ENCODE data around the gene SPDYE18.
"Not testable (repeated sequence)": the region's sequence is repeated elsewhere in the genome, so short reads cannot be mapped to it uniquely, and the experiment has no call there.

- TF ChIP-seq ZBTB4 (CRISPR knock-in tag; IDR thresholded peaks at IDR 0.05; ENCODE audit: borderline replicate concordance); ZBTB8A (CRISPR knock-in tag; IDR thresholded peaks at IDR 0.05; ENCODE audit: borderline replicate concordance, low read depth); JUN (CRISPR knock-in tag; IDR thresholded peaks at IDR 0.05); REST (IDR thresholded peaks at IDR 0.05; ENCODE audit: borderline replicate concordance in 1 of 2, low read depth in 1 of 2, low read length in 2 of 2); ESRRA (CRISPR knock-in tag; IDR thresholded peaks at IDR 0.05; ENCODE audit: low read depth); NR2F6 (IDR thresholded peaks at IDR 0.05); NR2F6 (CRISPR knock-in tag; IDR thresholded peaks at IDR 0.05); ZC3H13 (CRISPR knock-in tag; IDR thresholded peaks at IDR 0.05): not testable (repeated sequence)
Observed at GRCh38 chr7:77080236-77080635, 17.9 kb upstream of the SPDYE18 start.

Measured in HepG2 (cell line).